ENCODE results near the gene DYNLT2.
A peak's percentile ranks its signal among the peaks of the same experiment; 100 is the strongest.

DYNLT2 gene

GRCh38 chr6:169741344-169741743 is 10.0 kb downstream of the DYNLT2 start:
- Histone ChIP-seq H2AFZ (ENCODE audit: low read depth, low read length) (no peak overlapping the region), H3K27me3 (ENCODE audit: insufficient read depth, low read length) (no peaks in the 10 kb centered on the region), H3K36me3 (ENCODE audit: insufficient read depth, low read length) (no peaks in the 10 kb centered on the region), H3K4me3 (ENCODE audit: low read length) (no peak overlapping the region), H3K4me1 (ENCODE audit: insufficient read depth, low read length) (no peaks in the 10 kb centered on the region), H3K9me3 (ENCODE audit: low read length) (no peaks in the 10 kb centered on the region)

GRCh38 chr6:169738976-169739529 is 12.3 kb downstream of the DYNLT2 start:
- Histone ChIP-seq H3K27me3 (ENCODE audit: insufficient read depth, low read length) (no peaks in the 10 kb centered on the region), H2AFZ (ENCODE audit: low read depth, low read length) (no peak overlapping the region), H3K4me3 (ENCODE audit: low read length) (no peak overlapping the region), H3K4me1 (ENCODE audit: insufficient read depth, low read length) (no peaks in the 10 kb centered on the region), H3K36me3 (ENCODE audit: insufficient read depth, low read length) (no peaks in the 10 kb centered on the region), H3K9me3 (ENCODE audit: low read length) (no peaks in the 10 kb centered on the region)

GRCh38 chr6:169738204-169738975 is 13.0 kb downstream of the DYNLT2 start:
- H3K4me1 ChIP-seq (ENCODE audit: insufficient read depth, low read length): no peaks in the 10 kb centered on the region
- H3K27me3 ChIP-seq (ENCODE audit: insufficient read depth, low read length): no peaks in the 10 kb centered on the region
- no peak overlapping the region for H2AFZ ChIP-seq (ENCODE audit: low read depth, low read length)
- no peak overlapping the region for H3K4me3 ChIP-seq (ENCODE audit: low read length)
- H3K36me3 ChIP-seq (ENCODE audit: insufficient read depth, low read length): no peaks in the 10 kb centered on the region
- no peaks in the 10 kb centered on the region for H3K9me3 ChIP-seq (ENCODE audit: low read length)

GRCh38 chr6:169729961-169730360 is 21.4 kb downstream of the DYNLT2 start:
- H2AFZ ChIP-seq (ENCODE audit: low read depth, low read length): no peak overlapping the region
- no peaks in the 10 kb centered on the region for H3K27me3 ChIP-seq (ENCODE audit: insufficient read depth, low read length)
- no peak overlapping the region for H3K4me3 ChIP-seq (ENCODE audit: low read length)
- H3K36me3 ChIP-seq (ENCODE audit: insufficient read depth, low read length): no peaks in the 10 kb centered on the region
- H3K9me3 ChIP-seq (ENCODE audit: low read length): no peaks in the 10 kb centered on the region
- peaks cover 14% of the 10 kb centered on the region for H3K4me1 ChIP-seq (ENCODE audit: insufficient read depth, low read length)

- peaks cover 23% of the 10 kb centered on the region for H3K4me1 ChIP-seq (ENCODE audit: insufficient read depth, low read length)
- no peaks in the 10 kb centered on the region for H3K36me3 ChIP-seq (ENCODE audit: insufficient read depth, low read length)
- H3K9me3 ChIP-seq (ENCODE audit: low read length): no peaks in the 10 kb centered on the region
- no peaks in the 10 kb centered on the region for H3K27me3 ChIP-seq (ENCODE audit: insufficient read depth, low read length)
- H2AFZ ChIP-seq (ENCODE audit: low read depth, low read length): no peak overlapping the region
- no peak overlapping the region for H3K4me3 ChIP-seq (ENCODE audit: low read length)
These were observed 24.4 kb downstream of the DYNLT2 start for GRCh38 chr6:169726963-169727362.

- H3K36me3 ChIP-seq (ENCODE audit: insufficient read depth, low read length): no peaks in the 10 kb centered on the region
- H3K27me3 ChIP-seq (ENCODE audit: insufficient read depth, low read length): no peaks in the 10 kb centered on the region
- peaks cover 33% of the 10 kb centered on the region for H3K4me1 ChIP-seq (ENCODE audit: insufficient read depth, low read length)
- H2AFZ ChIP-seq (ENCODE audit: low read depth, low read length): no peak overlapping the region
- no peaks in the 10 kb centered on the region for H3K9me3 ChIP-seq (ENCODE audit: low read length)
- H3K4me3 ChIP-seq (ENCODE audit: low read length): peak overlapping the region; percentile 81
These were observed 25.3 kb downstream of the DYNLT2 start for GRCh38 chr6:169726049-169726400.

GRCh38 chr6:169725125-169726048 is 26.0 kb downstream of the DYNLT2 start:
- Histone ChIP-seq H3K4me3 (ENCODE audit: low read length) (peak overlapping the region; percentile 81), H3K9me3 (ENCODE audit: low read length) (no peaks in the 10 kb centered on the region), H3K27me3 (ENCODE audit: insufficient read depth, low read length) (no peaks in the 10 kb centered on the region), H2AFZ (ENCODE audit: low read depth, low read length) (peak overlapping the region; percentile 37), H3K4me1 (ENCODE audit: insufficient read depth, low read length) (peaks cover 36% of the 10 kb centered on the region), H3K36me3 (ENCODE audit: insufficient read depth, low read length) (peaks cover 2% of the 10 kb centered on the region)

- H3K36me3 ChIP-seq (ENCODE audit: insufficient read depth, low read length): peaks cover 7% of the 10 kb centered on the region
- peak within 1 kb of the TSS; percentile 37 for H2AFZ ChIP-seq (ENCODE audit: low read depth, low read length)
- H3K9me3 ChIP-seq (ENCODE audit: low read length): no peaks in the 10 kb centered on the region
- peak within 1 kb of the TSS; percentile 90 for H3K4me3 ChIP-seq (ENCODE audit: low read length)
- peaks cover 38% of the 10 kb centered on the region for H3K4me1 ChIP-seq (ENCODE audit: insufficient read depth, low read length)
- H3K27me3 ChIP-seq (ENCODE audit: insufficient read depth, low read length): no peaks in the 10 kb centered on the region
These were observed 26.8 kb downstream of the DYNLT2 start, which contains the start of gene PHF10 for GRCh38 chr6:169724494-169725124. Gene PHF10, minus strand, starts transcription at chr6:169724500. Its CDS starts 569 bp downstream, at chr6:169723931.

GRCh38 chr6:169723991-169724493 is 27.3 kb downstream of the DYNLT2 start:
- Histone ChIP-seq H2AFZ (ENCODE audit: low read depth, low read length) (no peak overlapping the region), H3K36me3 (ENCODE audit: insufficient read depth, low read length) (peaks cover 11% of the 10 kb centered on the region), H3K4me1 (ENCODE audit: insufficient read depth, low read length) (peaks cover 38% of the 10 kb centered on the region), H3K9me3 (ENCODE audit: low read length) (no peaks in the 10 kb centered on the region), H3K4me3 (ENCODE audit: low read length) (peak overlapping the region; percentile 55), H3K27me3 (ENCODE audit: insufficient read depth, low read length) (no peaks in the 10 kb centered on the region)

- Histone ChIP-seq H3K27me3 (ENCODE audit: insufficient read depth, low read length) (no peaks in the 10 kb centered on the region), H3K4me1 (ENCODE audit: insufficient read depth, low read length) (peaks cover 38% of the 10 kb centered on the region), H3K9me3 (ENCODE audit: low read length) (no peaks in the 10 kb centered on the region), H2AFZ (ENCODE audit: low read depth, low read length) (no peak overlapping the region), H3K36me3 (ENCODE audit: insufficient read depth, low read length) (peaks cover 13% of the 10 kb centered on the region), H3K4me3 (ENCODE audit: low read length) (peak overlapping the region; percentile 90)
These were observed 28.0 kb downstream of the DYNLT2 start for GRCh38 chr6:169723200-169723909.

GRCh38 chr6:169722362-169723199 is 28.8 kb downstream of the DYNLT2 start:
- Histone ChIP-seq H3K4me3 (ENCODE audit: low read length) (peak overlapping the region; percentile 90), H3K9me3 (ENCODE audit: low read length) (no peaks in the 10 kb centered on the region), H3K27me3 (ENCODE audit: insufficient read depth, low read length) (no peaks in the 10 kb centered on the region), H2AFZ (ENCODE audit: low read depth, low read length) (no peak overlapping the region), H3K4me1 (ENCODE audit: insufficient read depth, low read length) (peaks cover 35% of the 10 kb centered on the region), H3K36me3 (ENCODE audit: insufficient read depth, low read length) (peaks cover 20% of the 10 kb centered on the region)

Measured in neuron (in vitro differentiated cells).